Measurements from ENCODE around the gene SLA2. TPM values are rescaled to one million over a fixed set of nuclear protein-coding genes. Genes with fewer than 3 reads are reported as not detected.

SLA2 gene
- total and polyA plus RNA-seq, 2 experiments from 2014 or later = not detected

- TF ChIP-seq EZH2 (IDR thresholded peaks at IDR 0.05; ENCODE audit: borderline replicate concordance) (no peak), EZH2phosphoT487 (IDR thresholded peaks at IDR 0.05; ENCODE audit: low read depth, severe bottlenecking, unreplicated experiment) (no peak), CTCF (IDR thresholded peaks at IDR 0.05; ENCODE audit: poor library complexity) (no peak)
- no peaks in the 10 kb centered on the region for H3K36me3 ChIP-seq (replicated peaks; ENCODE audit: insufficient read depth, low read depth)
- no peaks in the 10 kb centered on the region for H3K27me3 ChIP-seq
- 2% methylated on average over 42 of the region's 69 CpGs for WGBS (ENCODE audit: low lambda C conversion rate, missing lambda C conversion rate)
- peaks cover 58% of the 10 kb centered on the region for H3K79me2 ChIP-seq
- H3K9me3 ChIP-seq (ENCODE audit: low read depth) = no peaks in the 10 kb centered on the region
- peak overlapping the region; percentile 96 for H3K27ac ChIP-seq
- H3K4me3 ChIP-seq = peak overlapping the region; percentile 89
- no peaks in the 10 kb centered on the region for H3K9me2 ChIP-seq (replicated peaks; ENCODE audit: insufficient read depth)
- H3K4me1 ChIP-seq (ENCODE audit: insufficient read depth) = peaks cover 27% of the 10 kb centered on the region
- H3K4me2 ChIP-seq = peak overlapping the region; percentile 90
- DNase-seq (ENCODE audit: low spot score) = peak; percentile 78
- peaks cover 33% of the 10 kb centered on the region for H4K20me1 ChIP-seq (ENCODE audit: insufficient read depth, poor library complexity, severe bottlenecking)
- peak overlapping the region; percentile 78 for H2AFZ ChIP-seq
Observed at GRCh38 chr20:36574366-36575135, 71.4 kb downstream of the SLA2 start.

- peaks cover 52% of the 10 kb centered on the region for H3K79me2 ChIP-seq
- peaks cover 28% of the 10 kb centered on the region for H4K20me1 ChIP-seq (ENCODE audit: insufficient read depth, poor library complexity, severe bottlenecking)
- under 1% methylated on average over 31 of the region's 53 CpGs for WGBS (ENCODE audit: low lambda C conversion rate, missing lambda C conversion rate)
- H2AFZ ChIP-seq = peak overlapping the region; percentile 78
- no peaks in the 10 kb centered on the region for H3K36me3 ChIP-seq (replicated peaks; ENCODE audit: insufficient read depth, low read depth)
- H3K4me2 ChIP-seq = peak overlapping the region; percentile 90
- H3K9me3 ChIP-seq (ENCODE audit: low read depth) = no peaks in the 10 kb centered on the region
- peaks cover 27% of the 10 kb centered on the region for H3K4me1 ChIP-seq (ENCODE audit: insufficient read depth)
- DNase-seq (ENCODE audit: low spot score) = no peak
- peak overlapping the region; percentile 96 for H3K27ac ChIP-seq
- peak overlapping the region; percentile 89 for H3K4me3 ChIP-seq
- TF ChIP-seq EZH2 (IDR thresholded peaks at IDR 0.05; ENCODE audit: borderline replicate concordance) (no peak), EZH2phosphoT487 (IDR thresholded peaks at IDR 0.05; ENCODE audit: low read depth, severe bottlenecking, unreplicated experiment) (no peak), CTCF (IDR thresholded peaks at IDR 0.05; ENCODE audit: poor library complexity) (no peak)
- no peaks in the 10 kb centered on the region for H3K27me3 ChIP-seq
- no peaks in the 10 kb centered on the region for H3K9me2 ChIP-seq (replicated peaks; ENCODE audit: insufficient read depth)
Observed at GRCh38 chr20:36573798-36574365, 72.1 kb downstream of the SLA2 start.

- Histone ChIP-seq H3K27ac (peak within 1 kb of the TSS; percentile 96), H3K4me2 (peak within 1 kb of the TSS; percentile 90), H3K36me3 (replicated peaks; ENCODE audit: insufficient read depth, low read depth) (no peaks in the 10 kb centered on the region), H3K79me2 (peaks cover 45% of the 10 kb centered on the region), H3K9me3 (ENCODE audit: low read depth) (no peaks in the 10 kb centered on the region), H3K9me2 (replicated peaks; ENCODE audit: insufficient read depth) (no peaks in the 10 kb centered on the region), H3K4me3 (peak within 1 kb of the TSS; percentile 89), H2AFZ (peak within 1 kb of the TSS; percentile 78), H4K20me1 (ENCODE audit: insufficient read depth, poor library complexity, severe bottlenecking) (peaks cover 24% of the 10 kb centered on the region), H3K4me1 (ENCODE audit: insufficient read depth) (peaks cover 27% of the 10 kb centered on the region), H3K27me3 (no peaks in the 10 kb centered on the region)
- WGBS (ENCODE audit: low lambda C conversion rate, missing lambda C conversion rate) = under 1% methylated on average over 23 of the region's 80 CpGs
- TF ChIP-seq EZH2phosphoT487 (IDR thresholded peaks at IDR 0.05; ENCODE audit: low read depth, severe bottlenecking, unreplicated experiment) = no peak
- TF ChIP-seq EZH2 (IDR thresholded peaks at IDR 0.05; ENCODE audit: borderline replicate concordance) = no peak
- TF ChIP-seq CTCF (IDR thresholded peaks at IDR 0.05; ENCODE audit: poor library complexity) = no peak
- DNase-seq (ENCODE audit: low spot score) = peak; percentile 97
Observed at GRCh38 chr20:36573103-36573797, 72.7 kb downstream of the SLA2 start, which contains the start of gene TGIF2. Gene TGIF2, plus strand, starts transcription at chr20:36573597. Its CDS starts 5,178 bp downstream, at chr20:36578775.
